ENCODE results near the gene SORBS1.
A peak's percentile ranks its signal among the peaks of the same experiment; 100 is the strongest.

The SORBS1 gene

GRCh38 chr10:95394161-95394880 is 166.8 kb downstream of the SORBS1 start:
- Mint-ChIP-seq H3K4me3 (peak overlapping the region; percentile 32), H3K27ac (peak overlapping the region; percentile 71), H3K27me3 (peaks cover 7% of the 10 kb centered on the region), H3K36me3 (ENCODE audit: low read depth) (no peaks in the 10 kb centered on the region), H3K9me3 (no peaks in the 10 kb centered on the region), H3K4me1 (ENCODE audit: low read depth) (peaks cover 9% of the 10 kb centered on the region)

- no peak overlapping the region for H3K27ac Mint-ChIP-seq
- H3K36me3 Mint-ChIP-seq (ENCODE audit: low read depth), result no peaks in the 10 kb centered on the region
- H3K4me1 Mint-ChIP-seq (ENCODE audit: low read depth), result peaks cover 9% of the 10 kb centered on the region
- no peaks in the 10 kb centered on the region for H3K9me3 Mint-ChIP-seq
- peaks cover 7% of the 10 kb centered on the region for H3K27me3 Mint-ChIP-seq
- H3K4me3 Mint-ChIP-seq, result no peak overlapping the region
Observed at GRCh38 chr10:95392681-95393164, 168.4 kb downstream of the SORBS1 start.

- H3K4me3 Mint-ChIP-seq, result no peak overlapping the region
- no peak overlapping the region for H3K27ac Mint-ChIP-seq
- no peaks in the 10 kb centered on the region for H3K9me3 Mint-ChIP-seq
- H3K36me3 Mint-ChIP-seq (ENCODE audit: low read depth), result no peaks in the 10 kb centered on the region
- peaks cover 9% of the 10 kb centered on the region for H3K4me1 Mint-ChIP-seq (ENCODE audit: low read depth)
- H3K27me3 Mint-ChIP-seq, result peaks cover 7% of the 10 kb centered on the region
Observed at GRCh38 chr10:95392217-95392584, 169.0 kb downstream of the SORBS1 start.

GRCh38 chr10:95391581-95392216 is 169.5 kb downstream of the SORBS1 start:
- Mint-ChIP-seq H3K27me3 (peaks cover 7% of the 10 kb centered on the region), H3K9me3 (no peaks in the 10 kb centered on the region), H3K36me3 (ENCODE audit: low read depth) (no peaks in the 10 kb centered on the region), H3K4me1 (ENCODE audit: low read depth) (peaks cover 9% of the 10 kb centered on the region), H3K27ac (no peak overlapping the region), H3K4me3 (no peak overlapping the region)

- H3K4me1 Mint-ChIP-seq (ENCODE audit: low read depth), result peaks cover 9% of the 10 kb centered on the region
- H3K4me3 Mint-ChIP-seq, result no peak overlapping the region
- H3K36me3 Mint-ChIP-seq (ENCODE audit: low read depth), result no peaks in the 10 kb centered on the region
- H3K9me3 Mint-ChIP-seq, result no peaks in the 10 kb centered on the region
- H3K27me3 Mint-ChIP-seq, result peaks cover 7% of the 10 kb centered on the region
- no peak overlapping the region for H3K27ac Mint-ChIP-seq
Observed at GRCh38 chr10:95391164-95391563, 170.0 kb downstream of the SORBS1 start.

GRCh38 chr10:95389982-95390381 is 171.2 kb downstream of the SORBS1 start:
- no peaks in the 10 kb centered on the region for H3K36me3 Mint-ChIP-seq (ENCODE audit: low read depth)
- H3K9me3 Mint-ChIP-seq, result no peaks in the 10 kb centered on the region
- no peak overlapping the region for H3K4me3 Mint-ChIP-seq
- H3K4me1 Mint-ChIP-seq (ENCODE audit: low read depth), result peaks cover 9% of the 10 kb centered on the region
- no peak overlapping the region for H3K27ac Mint-ChIP-seq
- H3K27me3 Mint-ChIP-seq, result peaks cover 7% of the 10 kb centered on the region

- H3K36me3 Mint-ChIP-seq (ENCODE audit: low read depth), result no peaks in the 10 kb centered on the region
- H3K4me1 Mint-ChIP-seq (ENCODE audit: low read depth), result peaks cover 8% of the 10 kb centered on the region
- no peak overlapping the region for H3K4me3 Mint-ChIP-seq
- no peaks in the 10 kb centered on the region for H3K9me3 Mint-ChIP-seq
- H3K27ac Mint-ChIP-seq, result no peak overlapping the region
- peaks cover 5% of the 10 kb centered on the region for H3K27me3 Mint-ChIP-seq
Observed at GRCh38 chr10:95389176-95389575, 172.0 kb downstream of the SORBS1 start.

- H3K9me3 Mint-ChIP-seq, result no peaks in the 10 kb centered on the region
- H3K36me3 Mint-ChIP-seq (ENCODE audit: low read depth), result no peaks in the 10 kb centered on the region
- no peak overlapping the region for H3K4me3 Mint-ChIP-seq
- peaks cover 7% of the 10 kb centered on the region for H3K4me1 Mint-ChIP-seq (ENCODE audit: low read depth)
- H3K27me3 Mint-ChIP-seq, result no peaks in the 10 kb centered on the region
- no peak overlapping the region for H3K27ac Mint-ChIP-seq
Observed at GRCh38 chr10:95388539-95388938, 172.6 kb downstream of the SORBS1 start.

- H3K9me3 Mint-ChIP-seq, result no peaks in the 10 kb centered on the region
- H3K36me3 Mint-ChIP-seq (ENCODE audit: low read depth), result no peaks in the 10 kb centered on the region
- H3K27me3 Mint-ChIP-seq, result no peaks in the 10 kb centered on the region
- H3K4me3 Mint-ChIP-seq, result no peak overlapping the region
- peaks cover 7% of the 10 kb centered on the region for H3K4me1 Mint-ChIP-seq (ENCODE audit: low read depth)
- no peak overlapping the region for H3K27ac Mint-ChIP-seq
Observed at GRCh38 chr10:95388109-95388471, 173.1 kb downstream of the SORBS1 start.

- no peaks in the 10 kb centered on the region for H3K36me3 Mint-ChIP-seq (ENCODE audit: low read depth)
- H3K27me3 Mint-ChIP-seq, result no peaks in the 10 kb centered on the region
- H3K4me3 Mint-ChIP-seq, result no peak overlapping the region
- H3K27ac Mint-ChIP-seq, result no peak overlapping the region
- H3K4me1 Mint-ChIP-seq (ENCODE audit: low read depth), result peaks cover 7% of the 10 kb centered on the region
- H3K9me3 Mint-ChIP-seq, result no peaks in the 10 kb centered on the region
Observed at GRCh38 chr10:95384011-95384704, 177.0 kb downstream of the SORBS1 start.

GRCh38 chr10:95382596-95382995 is 178.6 kb downstream of the SORBS1 start:
- H3K9me3 Mint-ChIP-seq, result no peaks in the 10 kb centered on the region
- H3K27ac Mint-ChIP-seq, result no peak overlapping the region
- H3K4me3 Mint-ChIP-seq, result no peak overlapping the region
- H3K27me3 Mint-ChIP-seq, result no peaks in the 10 kb centered on the region
- no peaks in the 10 kb centered on the region for H3K36me3 Mint-ChIP-seq (ENCODE audit: low read depth)
- peaks cover 7% of the 10 kb centered on the region for H3K4me1 Mint-ChIP-seq (ENCODE audit: low read depth)

GRCh38 chr10:95382174-95382573 is 179.0 kb downstream of the SORBS1 start:
- Mint-ChIP-seq H3K4me3 (no peak overlapping the region), H3K27ac (no peak overlapping the region), H3K27me3 (no peaks in the 10 kb centered on the region), H3K4me1 (ENCODE audit: low read depth) (peaks cover 7% of the 10 kb centered on the region), H3K36me3 (ENCODE audit: low read depth) (no peaks in the 10 kb centered on the region), H3K9me3 (no peaks in the 10 kb centered on the region)

GRCh38 chr10:95377950-95378349 is 183.2 kb downstream of the SORBS1 start:
- H3K9me3 Mint-ChIP-seq, result peaks cover 4% of the 10 kb centered on the region
- H3K36me3 Mint-ChIP-seq (ENCODE audit: low read depth), result no peaks in the 10 kb centered on the region
- peaks cover 7% of the 10 kb centered on the region for H3K4me1 Mint-ChIP-seq (ENCODE audit: low read depth)
- H3K27me3 Mint-ChIP-seq, result no peaks in the 10 kb centered on the region
- no peak overlapping the region for H3K4me3 Mint-ChIP-seq
- H3K27ac Mint-ChIP-seq, result no peak overlapping the region

GRCh38 chr10:95375418-95375817 is 185.8 kb downstream of the SORBS1 start:
- peaks cover 4% of the 10 kb centered on the region for H3K9me3 Mint-ChIP-seq
- H3K27me3 Mint-ChIP-seq, result peaks cover 15% of the 10 kb centered on the region
- no peaks in the 10 kb centered on the region for H3K36me3 Mint-ChIP-seq (ENCODE audit: low read depth)
- H3K4me1 Mint-ChIP-seq (ENCODE audit: low read depth), result peaks cover 7% of the 10 kb centered on the region
- H3K27ac Mint-ChIP-seq, result no peak overlapping the region
- no peak overlapping the region for H3K4me3 Mint-ChIP-seq

GRCh38 chr10:95374597-95375209 is 186.5 kb downstream of the SORBS1 start:
- peaks cover 7% of the 10 kb centered on the region for H3K4me1 Mint-ChIP-seq (ENCODE audit: low read depth)
- no peak overlapping the region for H3K4me3 Mint-ChIP-seq
- no peaks in the 10 kb centered on the region for H3K36me3 Mint-ChIP-seq (ENCODE audit: low read depth)
- H3K27ac Mint-ChIP-seq, result no peak overlapping the region
- H3K9me3 Mint-ChIP-seq, result peaks cover 4% of the 10 kb centered on the region
- H3K27me3 Mint-ChIP-seq, result peaks cover 16% of the 10 kb centered on the region

Data from stimulated activated naive CD8-positive, alpha-beta T cell treated with anti-CD3 and anti-CD28 coated beads, Interleukin-15, Interleukin-2, amounts not matched to agents 100 ng/mL and 50 ng/mL, for 24 hours (primary cell).